WERI-Rb-1 (cell line): ENCODE results near the gene WDR54.

Source experiments
- DNase-seq: peaks from one replicate; pipeline ENCODE4 v3.0.0-alpha.2; 2020
- H3K27ac ChIP-seq: fragments of 250-450 bp; sonication (Bioruptor Pico); 2 replicates; pipeline ENCODE4 v1.5.1; 2020; ENCODE audit warnings: mild to moderate bottlenecking, moderate library complexity
- H3K27me3 ChIP-seq: fragments of 250-450 bp; sonication (Bioruptor Pico); 2 replicates; pipeline ENCODE4 v1.5.1; 2021; ENCODE audit warnings: mild to moderate bottlenecking, low read depth, moderate library complexity; ENCODE audit not compliant: insufficient read depth, severe bottlenecking
- H3K36me3 ChIP-seq: fragments of 250-450 bp; sonication (Bioruptor Pico); 2 replicates; pipeline ENCODE4 v1.5.1; 2020; ENCODE audit warnings: mild to moderate bottlenecking, moderate library complexity
- H3K4me3 ChIP-seq: 2 replicates; pipeline ENCODE4 v1.5.1; 2011; ENCODE audit warnings: low read depth, mild to moderate bottlenecking, control low read depth, low read length
- H3K9me3 ChIP-seq: fragments of 250-450 bp; sonication (Bioruptor Pico); 2 replicates; pipeline ENCODE4 v1.5.1; 2021; ENCODE audit warnings: mild to moderate bottlenecking, moderate library complexity; ENCODE audit not compliant: severe bottlenecking
- TF ChIP-seq, protein P1 (sequence below): IDR thresholded peaks from 2 replicates; pipeline ENCODE4 v1.5.1; 2011; ENCODE audit warnings: low read depth, mild to moderate bottlenecking, control low read depth, inconsistent platforms, low read length

The WDR54 gene

DNA sequence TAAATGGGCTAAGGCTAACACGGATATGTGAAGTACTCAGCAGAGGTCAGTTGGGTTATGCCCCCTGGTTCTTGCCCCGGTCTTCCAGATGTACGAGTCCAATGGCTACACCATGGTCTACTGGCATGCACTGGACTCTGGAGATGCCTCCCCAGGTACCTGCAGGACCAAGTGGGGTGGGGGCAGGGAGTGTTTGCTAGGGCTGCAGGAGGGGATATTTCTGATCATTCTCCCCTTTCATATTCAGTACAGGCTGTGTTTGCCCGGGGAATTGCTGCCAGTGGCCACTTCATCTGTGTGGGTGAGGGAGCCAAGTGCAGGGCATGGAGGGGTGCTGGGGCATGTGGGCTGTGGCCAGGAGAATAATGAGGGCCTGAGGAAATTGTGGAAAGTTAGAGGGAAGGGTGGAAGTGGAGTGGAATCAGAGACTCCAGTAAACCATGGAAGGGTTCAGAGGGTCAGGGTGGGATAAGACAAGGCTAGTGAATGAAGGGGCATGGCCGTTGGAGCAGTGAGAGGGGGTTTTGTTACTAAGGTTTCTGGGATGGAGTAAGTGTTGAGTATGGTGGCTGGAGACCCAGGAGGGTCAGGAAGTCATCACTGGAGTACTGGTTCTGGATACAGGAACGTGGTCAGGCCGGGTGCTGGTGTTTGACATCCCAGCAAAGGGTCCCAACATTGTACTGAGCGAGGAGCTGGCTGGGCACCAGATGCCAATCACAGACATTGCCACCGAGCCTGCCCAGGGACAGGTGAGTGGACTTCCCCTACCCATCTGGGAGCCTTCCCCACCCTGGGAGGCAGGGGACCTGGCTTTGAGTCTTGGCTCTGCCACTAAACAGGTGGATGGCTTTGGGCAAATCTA is 1.9 kb downstream of the WDR54 start:
- no peak overlapping the region for H3K27ac ChIP-seq
- DNase-seq: no peak

DNA sequence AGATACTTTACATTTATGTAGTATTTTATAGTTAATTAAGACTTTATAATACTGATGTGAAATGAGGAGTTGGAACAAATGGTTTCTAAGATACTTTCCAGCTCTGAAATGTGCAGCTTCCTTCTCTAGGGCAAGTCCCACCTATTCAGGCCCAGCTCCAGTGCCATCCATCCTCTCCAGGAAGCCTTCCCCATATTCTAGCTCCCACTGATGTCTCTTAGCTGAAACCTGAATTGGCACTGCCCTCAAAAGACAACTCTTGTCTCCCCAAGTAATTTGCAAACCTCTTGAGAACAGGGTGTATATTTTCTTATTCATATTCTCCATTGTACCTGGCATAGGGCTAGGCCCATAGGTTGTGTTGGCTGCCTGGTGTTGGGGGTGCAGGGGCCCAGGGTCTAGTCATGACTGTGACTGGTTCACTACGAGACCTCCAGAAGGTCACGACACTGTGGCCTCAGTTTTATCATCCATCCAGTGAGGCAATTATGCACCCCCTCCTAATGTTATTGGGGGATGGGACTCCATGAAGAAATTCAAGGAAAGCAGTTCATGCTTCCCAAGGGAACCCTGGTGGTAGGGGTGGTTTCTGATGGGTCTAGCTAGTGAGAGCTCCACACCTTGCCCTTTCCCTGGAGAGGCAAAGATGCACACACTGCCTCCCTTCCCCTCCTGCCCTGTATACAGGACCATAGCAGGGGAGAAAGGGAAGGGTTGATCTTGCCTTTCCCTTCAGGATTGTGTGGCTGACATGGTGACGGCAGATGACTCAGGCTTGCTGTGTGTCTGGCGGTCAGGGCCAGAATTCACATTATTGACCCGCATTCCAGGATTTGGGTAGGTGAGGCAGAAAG is 2.8 kb downstream of the WDR54 start:
- H3K27me3 ChIP-seq: no peaks in the 10 kb centered on the region
- H3K27ac ChIP-seq: no peak overlapping the region
- no peak for DNase-seq
- H3K9me3 ChIP-seq: no peaks in the 10 kb centered on the region
- H3K4me3 ChIP-seq: no peak overlapping the region
- TF ChIP-seq, protein P1, sequence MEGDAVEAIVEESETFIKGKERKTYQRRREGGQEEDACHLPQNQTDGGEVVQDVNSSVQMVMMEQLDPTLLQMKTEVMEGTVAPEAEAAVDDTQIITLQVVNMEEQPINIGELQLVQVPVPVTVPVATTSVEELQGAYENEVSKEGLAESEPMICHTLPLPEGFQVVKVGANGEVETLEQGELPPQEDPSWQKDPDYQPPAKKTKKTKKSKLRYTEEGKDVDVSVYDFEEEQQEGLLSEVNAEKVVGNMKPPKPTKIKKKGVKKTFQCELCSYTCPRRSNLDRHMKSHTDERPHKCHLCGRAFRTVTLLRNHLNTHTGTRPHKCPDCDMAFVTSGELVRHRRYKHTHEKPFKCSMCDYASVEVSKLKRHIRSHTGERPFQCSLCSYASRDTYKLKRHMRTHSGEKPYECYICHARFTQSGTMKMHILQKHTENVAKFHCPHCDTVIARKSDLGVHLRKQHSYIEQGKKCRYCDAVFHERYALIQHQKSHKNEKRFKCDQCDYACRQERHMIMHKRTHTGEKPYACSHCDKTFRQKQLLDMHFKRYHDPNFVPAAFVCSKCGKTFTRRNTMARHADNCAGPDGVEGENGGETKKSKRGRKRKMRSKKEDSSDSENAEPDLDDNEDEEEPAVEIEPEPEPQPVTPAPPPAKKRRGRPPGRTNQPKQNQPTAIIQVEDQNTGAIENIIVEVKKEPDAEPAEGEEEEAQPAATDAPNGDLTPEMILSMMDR: no peak
- H3K36me3 ChIP-seq: peaks cover 35% of the 10 kb centered on the region

More for the DNA sequence above, 1.9 kb downstream of the WDR54 start:
- no peak overlapping the region for H3K4me3 ChIP-seq
- no peaks in the 10 kb centered on the region for H3K9me3 ChIP-seq
- peaks cover 26% of the 10 kb centered on the region for H3K36me3 ChIP-seq
- no peaks in the 10 kb centered on the region for H3K27me3 ChIP-seq
- TF ChIP-seq, protein P1: no peak

DNA sequence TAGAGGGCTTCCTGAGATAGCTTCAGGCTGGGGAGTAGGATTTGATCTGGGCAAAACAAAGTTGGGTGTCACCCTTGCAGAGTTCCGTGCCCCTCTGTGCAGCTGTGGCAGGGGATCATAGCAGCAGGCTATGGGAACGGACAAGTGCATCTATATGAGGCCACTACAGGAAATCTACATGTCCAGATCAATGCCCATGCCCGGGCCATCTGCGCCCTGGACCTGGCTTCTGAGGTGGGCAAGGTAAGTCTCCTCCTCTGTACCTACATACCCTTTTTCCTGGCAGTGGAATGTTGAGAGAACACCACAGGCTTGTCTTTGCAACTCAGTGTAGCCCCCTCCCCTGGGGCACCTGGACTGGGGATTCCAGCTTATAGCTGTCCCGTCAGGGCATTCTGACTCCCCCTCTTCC is 3.5 kb downstream of the WDR54 start:
- Histone ChIP-seq H3K27me3 (no peaks in the 10 kb centered on the region), H3K4me3 (no peak overlapping the region), H3K27ac (no peak overlapping the region), H3K9me3 (no peaks in the 10 kb centered on the region), H3K36me3 (peaks cover 41% of the 10 kb centered on the region)
- no peak for DNase-seq
- TF ChIP-seq, protein P1: no peak

DNA sequence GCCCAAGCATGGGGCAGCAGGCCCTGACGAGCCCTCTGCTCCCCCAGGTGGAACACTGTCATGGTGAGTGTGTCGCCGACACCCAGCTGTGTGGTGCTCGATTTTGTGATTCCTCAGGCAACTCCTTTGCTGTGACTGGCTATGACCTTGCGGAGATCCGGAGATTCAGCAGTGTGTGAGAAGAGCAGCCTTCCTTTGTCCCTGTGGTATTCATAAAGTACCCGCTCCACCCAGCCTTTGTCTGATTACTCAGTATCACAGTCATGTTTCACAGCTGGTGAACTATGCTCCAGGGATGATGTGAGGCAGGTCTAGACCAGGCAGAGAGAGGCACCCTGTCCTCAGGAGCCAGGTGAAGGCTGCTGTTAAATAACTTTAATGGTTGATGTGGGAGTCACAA is 4.0 kb downstream of the WDR54 start:
- Histone ChIP-seq H3K27ac (no peak overlapping the region), H3K4me3 (no peak overlapping the region), H3K36me3 (peaks cover 46% of the 10 kb centered on the region), H3K27me3 (no peaks in the 10 kb centered on the region), H3K9me3 (no peaks in the 10 kb centered on the region)
- no peak for DNase-seq
- TF ChIP-seq, protein P1: no peak

- Histone ChIP-seq H3K27me3 (no peaks in the 10 kb centered on the region), H3K27ac (no peak overlapping the region), H3K36me3 (peaks cover 48% of the 10 kb centered on the region), H3K9me3 (no peaks in the 10 kb centered on the region), H3K4me3 (no peak overlapping the region)
- peak; percentile 54 for DNase-seq
- TF ChIP-seq, protein P1: no peak
These were observed 4.7 kb downstream of the WDR54 start for GRCh38 chr2:74426181-74426758.
